A673 (cell line): Measurements from ENCODE around the gene IDI1. TPM values are rescaled to one million over a fixed set of nuclear protein-coding genes. Genes with fewer than 3 reads are reported as not detected.

ENCODE experiments used
- BruUV-seq: library from RNA; stranded (reverse); fragments of 400-500 nt; replicated peaks from 2 replicates; lab custom pipeline; 2021; lab: Mats Ljungman, UMichigan
- CTCF ChIA-PET: fragments of 300-600 bp; sonication (Branson Sonifier 250); formaldehyde crosslinking; loops from one replicate; lab custom pipeline; 2022; ENCODE audit warnings: antibody characterized with exemption; lab: Charles Lee
- POLR2A ChIA-PET: fragments of 300-600 bp; sonication (Branson Sonifier 250); formaldehyde crosslinking; loops from one replicate; lab custom pipeline; 2022; ENCODE audit warnings: antibody characterized with exemption; ENCODE audit not compliant: low non-redundant PET; lab: Charles Lee
- DNase-seq: peaks from one replicate; pipeline ENCODE4 v3.0.0-alpha.2; 2015; ENCODE audit warnings: low spot score
- H3K27ac ChIP-seq: fragments of 200-600 bp; sonication (generic); 2 replicates; pipeline ENCODE4 v1.5.1; 2016; ENCODE audit warnings: mixed run types, low read depth, mild to moderate bottlenecking, mixed read lengths, antibody characterized with exemption, low read length; ENCODE audit not compliant: poor library complexity, severe bottlenecking
- H3K27me3 ChIP-seq: fragments of 200-600 bp; sonication (generic); replicated peaks from 2 replicates; pipeline ENCODE4 v1.6.1; 2017; ENCODE audit warnings: mixed run types, low read depth, mild to moderate bottlenecking, mixed read lengths, antibody characterized with exemption, low read length; ENCODE audit not compliant: insufficient read depth, poor library complexity
- H3K36me3 ChIP-seq: fragments of 200-600 bp; sonication (generic); 2 replicates; pipeline ENCODE4 v1.6.1; 2016; ENCODE audit warnings: mixed run types, mild to moderate bottlenecking, mixed read lengths, antibody characterized with exemption, low read length; ENCODE audit not compliant: insufficient read depth, poor library complexity, severe bottlenecking
- H3K4me1 ChIP-seq: fragments of 200-600 bp; sonication (generic); 2 replicates; pipeline ENCODE4 v1.6.1; 2017; ENCODE audit warnings: mixed run types, mild to moderate bottlenecking, mixed read lengths, antibody characterized with exemption, low read length; ENCODE audit not compliant: insufficient read depth, poor library complexity, severe bottlenecking
- H3K4me3 ChIP-seq: fragments of 200-600 bp; sonication (generic); 2 replicates; pipeline ENCODE4 v1.5.1; 2016; ENCODE audit warnings: low read depth, mixed run types, mild to moderate bottlenecking, mixed read lengths, low read length; ENCODE audit not compliant: poor library complexity, severe bottlenecking
- H3K9me3 ChIP-seq: fragments of 200-600 bp; sonication (generic); 2 replicates; pipeline ENCODE4 v1.6.1; 2016; ENCODE audit warnings: mixed run types, low read depth, mild to moderate bottlenecking, mixed read lengths, antibody characterized with exemption, low read length; ENCODE audit not compliant: poor library complexity, severe bottlenecking
- EZH2 ChIP-seq: fragments of 200-600 bp; sonication (generic); IDR thresholded peaks from 2 replicates; pipeline ENCODE4 v1.6.1; 2017; ENCODE audit warnings: borderline replicate concordance, low read depth, mild to moderate bottlenecking, mixed read lengths, antibody characterized with exemption, low read length; ENCODE audit not compliant: poor library complexity, severe bottlenecking
- intact Hi-C: fragments of 100-400 bp; cut with micrococcal nuclease; formaldehyde crosslinking; loops from one replicate; pipeline ENCODE4 v1.10.0; 2022; ENCODE audit not compliant: unreplicated experiment
- total RNA-seq: library from RNA; stranded (reverse); gene quantifications from 2 replicates; pipeline ENCODE4 v1.2.3, GENCODE V29; 2021
- TF ChIP-seq, protein P1 (sequence below): fragments of 300-800, 200-600 bp; sonication (generic); conservative IDR thresholded peaks from 2 replicates; pipeline ENCODE4 v1.5.1; 2017; ENCODE audit warnings: low read depth, mild to moderate bottlenecking, antibody characterized with exemption, low read length, moderate library complexity, mixed read lengths

The IDI1 gene
- total RNA-seq, 1 experiment from 2014 or later, result 111 TPM

DNA sequence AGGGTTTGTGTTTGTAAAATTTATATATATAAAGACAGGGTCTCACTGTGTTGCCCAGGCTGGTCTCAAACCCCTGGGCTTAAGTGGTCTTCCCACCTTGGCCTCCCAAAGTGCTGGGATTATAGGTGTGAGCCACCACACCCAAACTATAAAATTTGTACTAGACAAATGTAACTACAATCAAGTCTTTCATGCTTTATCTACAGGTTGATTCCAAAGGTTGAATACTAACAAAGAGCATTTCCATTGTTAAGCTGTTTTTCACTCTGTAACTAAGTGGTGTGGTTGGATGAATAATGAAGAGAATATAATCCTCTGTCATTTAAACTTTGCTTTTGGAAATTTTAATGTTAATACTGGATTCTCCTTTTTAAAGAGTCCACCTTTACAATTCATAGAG, 29.7 kb upstream of the IDI1 start:
- ChIA-PET POLR2A (no interaction called here), CTCF (no interaction called here)
- no peak for DNase-seq
- H3K27me3 ChIP-seq, result no peaks in the 10 kb centered on the region
- H3K9me3 ChIP-seq, result no peaks in the 10 kb centered on the region
- TF ChIP-seq EZH2, result no peak
- TF ChIP-seq, protein P1, sequence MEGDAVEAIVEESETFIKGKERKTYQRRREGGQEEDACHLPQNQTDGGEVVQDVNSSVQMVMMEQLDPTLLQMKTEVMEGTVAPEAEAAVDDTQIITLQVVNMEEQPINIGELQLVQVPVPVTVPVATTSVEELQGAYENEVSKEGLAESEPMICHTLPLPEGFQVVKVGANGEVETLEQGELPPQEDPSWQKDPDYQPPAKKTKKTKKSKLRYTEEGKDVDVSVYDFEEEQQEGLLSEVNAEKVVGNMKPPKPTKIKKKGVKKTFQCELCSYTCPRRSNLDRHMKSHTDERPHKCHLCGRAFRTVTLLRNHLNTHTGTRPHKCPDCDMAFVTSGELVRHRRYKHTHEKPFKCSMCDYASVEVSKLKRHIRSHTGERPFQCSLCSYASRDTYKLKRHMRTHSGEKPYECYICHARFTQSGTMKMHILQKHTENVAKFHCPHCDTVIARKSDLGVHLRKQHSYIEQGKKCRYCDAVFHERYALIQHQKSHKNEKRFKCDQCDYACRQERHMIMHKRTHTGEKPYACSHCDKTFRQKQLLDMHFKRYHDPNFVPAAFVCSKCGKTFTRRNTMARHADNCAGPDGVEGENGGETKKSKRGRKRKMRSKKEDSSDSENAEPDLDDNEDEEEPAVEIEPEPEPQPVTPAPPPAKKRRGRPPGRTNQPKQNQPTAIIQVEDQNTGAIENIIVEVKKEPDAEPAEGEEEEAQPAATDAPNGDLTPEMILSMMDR, result no peak
- peaks cover 12% of the 10 kb centered on the region for H3K36me3 ChIP-seq
- H3K27ac ChIP-seq, result no peak overlapping the region
- intact Hi-C loops, result no loop called here
- H3K4me3 ChIP-seq, result no peak overlapping the region
- H3K4me1 ChIP-seq, result no peaks in the 10 kb centered on the region
- BruUV-seq, result no TSS peak

DNA sequence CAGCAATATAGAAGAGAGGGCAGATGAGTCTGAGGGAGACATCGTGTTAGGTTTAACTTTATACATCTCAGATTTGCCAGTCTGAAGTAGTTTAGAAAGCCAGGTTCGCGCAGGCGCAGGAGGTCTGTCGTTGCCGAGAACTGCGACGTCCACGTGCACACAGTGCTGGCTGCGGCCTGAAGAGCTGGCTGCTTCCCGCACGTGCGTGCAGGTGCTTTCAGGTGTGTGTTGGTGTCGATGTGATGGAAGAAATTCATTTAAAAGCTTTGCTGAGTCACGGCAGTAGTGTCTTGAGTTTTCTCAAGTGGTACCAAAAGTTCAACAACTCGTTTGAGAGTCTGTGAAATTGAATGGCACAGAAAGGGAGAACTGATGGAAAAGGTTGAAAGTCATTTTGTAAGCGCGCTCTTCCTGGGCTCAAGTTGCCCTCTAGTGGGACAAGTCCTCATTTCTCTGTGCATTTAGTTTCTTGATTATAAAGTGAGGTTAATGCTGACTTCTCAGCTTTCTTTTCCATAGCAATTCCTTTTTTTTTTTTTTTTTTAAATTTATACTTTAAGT, 25.9 kb upstream of the IDI1 start:
- Histone ChIP-seq H3K4me3 (no peak overlapping the region), H3K27me3 (no peaks in the 10 kb centered on the region), H3K36me3 (peaks cover 6% of the 10 kb centered on the region), H3K9me3 (no peaks in the 10 kb centered on the region), H3K4me1 (no peaks in the 10 kb centered on the region), H3K27ac (no peak overlapping the region)
- ChIA-PET POLR2A (no interaction called here), CTCF (interaction anchor here (0.6 kb wide), 1 partner anchor 387 kb away, joined by 3 read pairs; no protein-coding TSS in a partner anchor)
- BruUV-seq, result no TSS peak
- no peak for TF ChIP-seq EZH2
- TF ChIP-seq, protein P1, result peak; percentile 43
- intact Hi-C loops, result no loop called here
- peak; percentile 29 for DNase-seq

DNA sequence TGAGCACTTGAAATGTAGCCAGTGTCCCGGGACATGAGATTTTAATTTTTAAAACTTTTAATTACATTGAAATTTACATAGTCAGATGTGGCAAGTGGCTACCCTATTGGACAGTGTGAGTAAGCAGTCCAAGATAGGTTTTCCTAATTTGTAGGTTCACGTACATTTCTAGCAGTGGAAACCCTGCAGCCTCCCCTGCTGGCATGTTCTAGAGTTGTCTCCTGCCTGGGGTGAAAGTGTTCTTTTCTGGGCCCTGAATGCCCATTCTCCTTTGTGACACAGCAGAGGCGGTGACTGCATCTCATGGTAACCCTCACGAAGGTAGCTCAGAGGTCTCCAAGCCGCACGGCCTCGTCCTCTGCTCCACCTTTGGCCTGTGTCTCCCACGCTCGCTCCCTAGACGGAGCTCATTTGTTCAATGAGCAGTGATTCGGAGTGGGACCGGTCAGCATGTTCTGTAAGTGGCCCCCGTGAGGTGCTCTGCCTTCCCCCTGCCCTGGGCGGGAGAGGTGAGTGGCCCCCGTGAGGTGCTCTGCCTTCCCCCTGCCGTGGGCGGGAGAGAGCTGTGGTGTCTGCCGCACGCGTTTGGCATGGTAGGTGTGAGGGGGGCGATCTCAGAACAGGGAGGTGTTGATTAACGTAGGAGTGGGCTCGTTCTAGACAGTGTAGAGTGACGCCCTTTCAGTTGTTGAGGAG, 25.3 kb upstream of the IDI1 start:
- ChIA-PET POLR2A (no interaction called here), CTCF (no interaction called here)
- Histone ChIP-seq H3K4me1 (no peaks in the 10 kb centered on the region), H3K9me3 (no peaks in the 10 kb centered on the region), H3K27ac (no peak overlapping the region), H3K36me3 (peaks cover 4% of the 10 kb centered on the region), H3K27me3 (no peaks in the 10 kb centered on the region), H3K4me3 (no peak overlapping the region)
- BruUV-seq, result no TSS peak
- no peak for TF ChIP-seq EZH2
- TF ChIP-seq, protein P1, result peak; percentile 20; the same call in 1 of the 2 replicates
- no peak for DNase-seq
- intact Hi-C loops, result no loop called here
